GM21529 (cell line): ENCODE data around the gene DGCR6.
"Not testable (repeated sequence)": the region's sequence is repeated elsewhere in the genome, so short reads cannot be mapped to it uniquely, and the experiment has no call there.

Experiments
- ATAC-seq: cut with Tn5 transposase; IDR thresholded peaks from one replicate; pipeline ENCODE4 v1.9.1; 2021; ENCODE audit not compliant: unreplicated experiment

DGCR6 gene

DNA sequence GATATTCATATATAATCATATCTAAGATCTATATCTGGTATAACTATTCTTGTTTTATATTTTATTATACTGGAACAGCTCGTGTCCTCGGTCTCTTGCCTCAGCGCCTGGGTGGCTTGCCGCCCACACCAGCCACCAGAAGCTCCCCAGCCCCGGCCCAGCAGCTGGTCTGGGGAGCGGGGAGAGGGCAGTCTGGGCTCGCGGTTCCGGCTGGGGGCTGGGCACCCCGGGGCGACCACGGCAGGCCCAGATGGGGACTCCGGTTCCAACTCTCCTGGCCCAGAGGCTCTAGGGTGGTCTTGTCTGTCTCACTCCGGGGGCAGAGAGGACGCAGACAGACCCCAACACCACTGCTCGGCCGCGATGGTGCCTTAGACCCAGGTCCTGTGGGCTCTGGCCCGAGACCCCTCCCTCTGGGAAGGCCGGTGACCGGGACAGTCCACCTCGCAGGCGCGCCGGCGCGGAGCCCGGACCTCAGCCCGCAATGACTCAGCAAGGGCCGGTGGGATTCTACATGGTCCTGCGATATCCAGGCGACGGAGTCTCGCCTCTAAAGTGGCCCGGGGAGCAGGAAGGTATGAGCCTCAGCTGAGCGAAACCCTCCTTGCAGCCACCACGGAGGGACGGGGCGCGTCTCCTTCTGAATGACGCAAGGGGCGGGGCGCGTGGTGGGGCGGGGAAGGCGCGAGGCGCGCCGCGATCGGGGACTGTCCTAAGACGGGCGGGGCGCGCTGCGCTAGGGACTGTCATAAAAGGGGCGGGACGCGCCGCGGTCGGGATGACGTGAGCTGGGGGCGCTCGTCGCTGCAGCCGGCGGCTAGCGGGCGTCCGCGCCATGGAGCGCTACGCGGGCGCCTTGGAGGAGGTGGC is at the start of gene DGCR6:
Gene DGCR6, plus strand, starts transcription at position 781 of the 870 bp plus-strand sequence. Its CDS starts 55 bp downstream, at position 836.
- peak; percentile 94 for ATAC-seq

GRCh38 chr22:18859314-18859713 is 46.8 kb upstream of the DGCR6 start:
- not testable (repeated sequence) for ATAC-seq

DNA sequence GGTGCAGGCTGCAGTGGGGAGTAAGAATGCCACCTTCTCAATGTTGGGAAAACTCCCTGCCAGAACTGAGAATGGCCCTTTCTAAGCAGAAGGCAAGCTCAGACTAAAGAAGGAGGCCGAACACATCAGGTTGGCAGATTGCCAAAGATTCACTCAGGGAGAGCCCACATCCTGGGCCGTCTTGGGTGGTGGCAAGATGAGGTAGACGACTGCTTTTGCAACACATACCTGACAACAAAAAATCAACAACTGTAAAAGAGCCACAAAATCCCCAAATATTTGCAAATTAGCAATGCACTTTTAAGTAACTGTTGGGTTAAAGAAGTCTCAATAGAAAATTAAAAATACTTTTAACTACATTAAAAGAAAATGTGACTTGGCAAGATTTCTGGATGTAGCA is 24.9 kb upstream of the DGCR6 start:
- not testable (repeated sequence) for ATAC-seq

DNA sequence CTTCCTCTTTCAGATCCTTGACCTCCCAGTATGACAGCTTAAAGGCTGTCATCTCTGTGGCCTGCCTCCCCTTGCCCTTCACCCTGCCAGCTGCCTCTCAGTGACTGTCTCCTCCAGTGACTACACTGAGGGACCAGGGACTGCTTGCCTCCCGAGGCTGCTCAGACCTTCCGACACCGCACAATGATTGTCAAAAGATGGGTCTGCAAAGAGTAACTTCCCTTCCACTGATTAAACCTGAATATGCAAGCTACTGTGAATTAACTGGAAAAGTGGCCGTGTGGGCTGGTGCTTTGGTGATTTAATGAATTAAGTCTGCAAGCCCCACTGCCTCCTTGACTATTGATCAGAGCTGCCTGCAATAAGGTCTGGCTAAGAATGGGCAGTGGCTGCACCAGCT is 21.7 kb upstream of the DGCR6 start:
- not testable (repeated sequence) for ATAC-seq

- no peak for ATAC-seq
Measured at GRCh38 chr22:18888115-18888514, 18.0 kb upstream of the DGCR6 start.

GRCh38 chr22:18890510-18891192 is 15.5 kb upstream of the DGCR6 start:
- not testable (repeated sequence) for ATAC-seq

- not testable (repeated sequence) for ATAC-seq
Measured at GRCh38 chr22:18893775-18894174, 12.3 kb upstream of the DGCR6 start.

- not testable (repeated sequence) for ATAC-seq
Measured at GRCh38 chr22:18896037-18896657, 10.0 kb upstream of the DGCR6 start.

DNA sequence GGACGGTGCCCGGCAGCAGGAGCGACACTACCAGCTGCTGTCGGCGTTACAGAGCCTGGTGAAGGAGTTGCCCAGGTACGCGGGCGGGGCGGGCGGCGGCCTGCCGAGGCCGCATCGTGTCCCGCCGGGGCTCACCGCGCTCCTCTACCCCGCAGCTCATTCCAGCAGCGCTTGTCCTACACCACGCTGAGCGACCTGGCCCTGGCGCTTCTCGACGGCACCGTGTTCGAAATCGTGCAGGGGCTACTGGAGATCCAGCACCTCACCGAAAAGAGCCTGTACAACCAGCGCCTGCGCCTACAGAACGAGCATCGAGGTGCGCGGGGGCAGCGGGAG is 258 bp downstream of the DGCR6 start:
- ATAC-seq, result peak; percentile 30

DNA sequence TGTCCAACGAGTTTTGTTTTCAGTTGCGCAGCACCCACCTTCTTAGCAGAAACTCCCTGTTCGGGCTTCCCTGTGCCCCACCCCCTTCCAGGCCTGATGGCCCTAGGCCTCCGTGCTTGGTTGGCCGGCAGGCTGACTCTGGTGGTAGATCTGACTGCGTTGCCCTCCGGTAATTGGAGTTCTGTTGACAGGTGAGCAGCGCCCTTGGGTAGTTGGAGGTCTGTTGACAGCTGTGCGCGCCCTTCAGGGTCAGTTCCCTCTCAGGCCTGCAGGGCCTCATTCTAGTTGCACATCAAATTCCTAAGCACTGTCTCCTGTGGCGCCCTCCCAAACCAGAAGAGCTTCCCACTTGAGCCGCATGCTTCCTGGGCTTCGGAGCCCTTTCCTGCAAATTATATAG is 776 bp downstream of the DGCR6 start:
- no peak for ATAC-seq

GRCh38 chr22:18909556-18909955 is 3.4 kb downstream of the DGCR6 start:
- ATAC-seq, result no peak

- not testable (repeated sequence) for ATAC-seq
Measured at GRCh38 chr22:18911535-18911934, 5.4 kb downstream of the DGCR6 start.

- ATAC-seq, result not testable (repeated sequence)
Measured at GRCh38 chr22:18912264-18912946, 6.3 kb downstream of the DGCR6 start.

GRCh38 chr22:18914558-18914957 is 8.4 kb downstream of the DGCR6 start:
- not testable (repeated sequence) for ATAC-seq

DNA sequence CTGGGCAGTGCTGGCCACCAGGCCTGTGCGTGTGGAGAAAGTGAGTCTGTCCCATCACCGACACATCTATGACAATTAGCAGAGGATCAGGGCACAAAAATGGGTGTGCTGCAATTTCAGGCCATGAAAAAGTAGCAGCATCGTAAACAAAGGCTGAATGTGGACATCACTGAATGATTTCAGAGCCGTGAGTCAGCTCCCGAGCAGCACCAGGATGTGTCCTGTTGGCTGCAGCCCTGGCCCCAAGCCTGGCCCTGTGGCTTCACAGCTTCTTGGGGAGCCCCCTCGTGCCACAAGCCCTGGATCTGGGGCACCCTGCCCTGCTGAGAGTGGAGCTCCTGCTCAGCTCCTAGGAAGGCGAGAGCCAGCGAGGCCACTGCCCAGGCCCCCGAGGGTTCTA is 9.4 kb downstream of the DGCR6 start:
- ATAC-seq, result not testable (repeated sequence)

GRCh38 chr22:18917818-18918217 is 11.7 kb downstream of the DGCR6 start:
- ATAC-seq, result not testable (repeated sequence)

DNA sequence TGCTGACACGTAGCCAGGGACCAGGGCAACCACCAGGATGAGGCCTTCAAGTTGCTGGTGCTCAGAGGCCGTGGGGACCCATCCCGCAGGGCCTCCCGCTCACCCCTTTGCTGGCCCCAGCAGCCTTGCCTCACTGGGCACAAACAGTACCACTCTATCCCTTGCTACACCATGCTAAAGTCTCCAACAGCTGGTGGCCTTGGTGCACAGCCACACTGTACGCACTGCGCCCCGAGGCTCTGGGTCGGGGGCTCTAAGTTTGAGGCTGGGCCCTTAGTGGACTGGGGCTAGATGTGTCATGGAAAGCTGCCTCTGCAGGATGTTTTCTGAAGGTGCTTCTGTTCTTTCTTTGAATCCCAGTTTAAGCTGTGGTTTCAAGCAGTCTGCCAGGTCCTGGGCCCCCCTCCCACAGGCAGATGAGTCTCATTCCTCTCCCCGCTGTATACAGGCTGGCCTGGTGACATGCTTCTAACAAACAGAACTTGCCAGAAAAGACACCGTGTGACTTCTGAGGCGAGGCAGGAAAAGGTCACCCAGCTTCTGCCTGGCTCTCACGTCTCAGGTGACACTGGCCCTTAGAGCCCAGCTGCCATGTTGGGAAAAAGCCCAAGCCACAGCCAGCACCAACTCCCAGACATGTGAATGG is 14.3 kb downstream of the DGCR6 start:
- ATAC-seq, result not testable (repeated sequence)

- no peak for ATAC-seq
Measured at GRCh38 chr22:18925368-18926064, 19.4 kb downstream of the DGCR6 start.

DNA sequence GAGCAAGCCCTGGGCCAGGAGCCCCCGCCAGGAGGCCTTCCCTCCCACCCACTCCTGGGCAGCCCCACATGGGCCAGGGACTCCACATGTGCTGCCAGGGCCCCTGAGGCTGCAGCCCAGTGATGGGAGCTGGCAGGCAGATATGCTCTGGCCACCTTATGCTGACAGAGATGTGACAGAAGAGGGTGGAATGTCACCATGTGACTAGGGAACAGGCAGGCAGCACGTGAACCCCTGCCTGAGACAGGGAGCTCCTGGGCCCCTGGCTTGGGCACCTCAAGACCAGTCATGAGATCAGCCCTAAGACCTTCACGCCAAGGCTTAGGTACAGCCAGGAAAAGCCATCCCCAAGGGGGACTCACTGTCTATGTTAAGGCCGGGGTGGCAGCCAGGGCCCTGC is 20.9 kb downstream of the DGCR6 start:
- no peak for ATAC-seq

- no peak for ATAC-seq
Measured at GRCh38 chr22:18927573-18927972, 21.5 kb downstream of the DGCR6 start.
